CD1c-positive myeloid dendritic cell (primary cell): ENCODE measurements around the gene ISCU.
"Not testable (repeated sequence)": the region's sequence is repeated elsewhere in the genome, so short reads cannot be mapped to it uniquely, and the experiment has no call there.

ENCODE experiments used
- DNase-seq: peaks from one replicate; pipeline ENCODE4 v3.0.0-alpha.2; 2016; ENCODE audit errors: extremely low spot score

ISCU gene

DNA sequence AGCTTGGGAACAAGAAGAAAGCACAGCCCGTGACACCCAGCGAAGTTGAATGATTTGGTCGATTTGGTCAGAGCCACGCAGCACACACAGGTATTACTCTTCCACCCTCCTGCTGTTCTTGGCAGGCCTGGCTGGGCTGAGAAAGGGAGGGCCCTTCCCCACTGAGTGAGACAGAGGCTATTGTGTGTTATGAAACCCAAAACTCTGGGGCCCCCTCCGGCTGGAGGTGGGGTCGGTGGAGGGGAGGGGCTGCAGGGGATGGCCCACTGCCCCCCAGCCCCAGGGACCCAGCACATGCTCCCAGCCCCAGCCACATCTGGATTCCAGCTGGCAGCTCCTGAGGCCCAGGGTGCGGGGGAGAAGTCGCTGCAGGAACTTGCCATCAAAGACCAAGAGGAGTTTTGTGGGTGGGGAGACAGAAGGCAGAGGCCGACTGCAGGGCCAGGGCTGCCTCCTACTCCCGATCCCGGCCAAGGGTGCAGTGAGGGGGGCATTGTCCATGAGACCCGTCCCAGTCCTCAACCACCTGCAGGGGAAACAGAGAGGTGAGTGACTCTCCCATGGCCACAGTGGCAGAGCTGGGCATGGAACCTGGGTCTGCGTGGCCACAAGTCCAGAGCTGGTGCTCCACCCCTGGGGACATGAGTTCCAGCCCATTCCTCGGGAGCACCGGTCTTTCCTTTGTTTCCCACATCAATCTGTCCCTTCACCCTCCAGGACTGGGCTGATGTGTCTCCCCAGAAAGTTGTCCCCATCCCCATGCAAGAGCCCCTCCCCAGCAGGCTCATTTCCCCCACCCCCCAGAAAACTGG lies 26.8 kb downstream of the ISCU start:
- no peak for DNase-seq

DNA sequence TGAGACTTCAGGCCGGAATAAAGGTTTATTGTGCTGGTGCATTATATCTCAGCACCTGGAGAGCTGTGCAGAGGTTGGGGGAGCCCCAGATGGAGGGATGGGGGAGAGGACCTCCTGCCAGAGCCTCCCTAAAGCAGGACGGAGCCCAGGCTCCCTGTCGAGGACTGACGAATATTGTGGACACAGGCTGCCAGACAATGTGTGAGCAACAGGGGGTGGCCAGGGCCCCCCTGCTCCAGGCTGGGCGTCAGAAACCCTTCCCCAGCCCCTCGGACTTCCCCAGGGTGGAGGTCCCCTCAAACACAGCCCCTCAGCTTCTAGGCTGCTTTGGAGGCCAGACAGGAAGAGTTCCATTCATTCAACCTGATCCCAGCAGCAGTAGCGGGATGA lies 27.4 kb downstream of the ISCU start:
- no peak for DNase-seq

DNA sequence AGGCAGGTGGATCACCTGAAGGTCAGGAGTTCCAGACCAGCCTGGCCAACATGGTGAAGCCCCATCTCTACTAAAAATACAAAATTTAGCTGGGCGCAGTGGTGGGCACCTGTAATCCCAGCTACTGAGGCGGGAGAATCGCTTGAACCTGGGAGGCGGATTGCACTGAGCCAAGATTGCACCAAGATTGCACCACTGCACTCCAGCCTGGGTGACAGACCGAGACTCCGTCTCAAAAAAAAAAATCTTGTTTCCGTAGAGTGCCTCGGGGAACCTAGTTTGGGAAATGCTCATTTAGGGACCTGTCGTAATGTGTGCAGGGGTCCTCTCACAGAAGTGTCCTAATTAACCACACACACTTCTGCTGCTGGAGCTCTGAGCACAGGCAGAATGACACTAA lies 28.1 kb downstream of the ISCU start:
- DNase-seq = not testable (repeated sequence)

DNA sequence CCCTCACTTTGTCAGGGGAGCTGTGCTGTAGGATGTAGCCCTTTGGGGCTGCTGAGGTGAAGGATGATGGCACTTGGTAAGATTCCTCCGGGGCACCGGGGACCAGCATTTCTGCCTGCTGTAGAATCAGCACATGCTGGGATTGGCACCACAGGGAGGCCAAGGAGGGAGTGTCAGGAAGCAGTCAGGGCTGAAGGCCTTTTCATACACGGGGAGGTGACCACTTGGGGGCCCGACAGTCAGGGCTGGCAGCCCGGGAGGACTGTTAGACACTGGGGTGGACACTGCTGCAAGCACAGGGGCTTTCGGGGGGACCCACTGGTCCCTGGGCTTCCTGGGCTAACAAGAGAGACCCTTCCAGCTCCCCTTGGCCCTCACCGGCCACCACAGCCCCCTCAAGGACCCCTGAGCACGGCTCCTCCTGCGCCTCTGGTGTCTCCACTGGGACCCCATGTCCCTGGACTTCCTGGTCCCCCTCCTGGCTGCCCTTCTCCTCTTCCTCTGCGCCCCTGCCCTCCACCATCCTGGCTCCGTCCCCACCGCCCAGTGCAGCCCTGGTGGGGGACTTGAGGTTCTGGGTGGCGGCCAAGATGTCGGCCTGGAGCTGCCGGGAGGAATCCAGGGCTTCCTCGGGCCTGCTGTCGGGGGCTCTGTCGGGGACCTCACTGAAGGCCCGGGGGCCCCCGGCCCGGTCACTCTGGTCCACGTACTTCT lies 29.0 kb downstream of the ISCU start:
- no peak for DNase-seq

DNA sequence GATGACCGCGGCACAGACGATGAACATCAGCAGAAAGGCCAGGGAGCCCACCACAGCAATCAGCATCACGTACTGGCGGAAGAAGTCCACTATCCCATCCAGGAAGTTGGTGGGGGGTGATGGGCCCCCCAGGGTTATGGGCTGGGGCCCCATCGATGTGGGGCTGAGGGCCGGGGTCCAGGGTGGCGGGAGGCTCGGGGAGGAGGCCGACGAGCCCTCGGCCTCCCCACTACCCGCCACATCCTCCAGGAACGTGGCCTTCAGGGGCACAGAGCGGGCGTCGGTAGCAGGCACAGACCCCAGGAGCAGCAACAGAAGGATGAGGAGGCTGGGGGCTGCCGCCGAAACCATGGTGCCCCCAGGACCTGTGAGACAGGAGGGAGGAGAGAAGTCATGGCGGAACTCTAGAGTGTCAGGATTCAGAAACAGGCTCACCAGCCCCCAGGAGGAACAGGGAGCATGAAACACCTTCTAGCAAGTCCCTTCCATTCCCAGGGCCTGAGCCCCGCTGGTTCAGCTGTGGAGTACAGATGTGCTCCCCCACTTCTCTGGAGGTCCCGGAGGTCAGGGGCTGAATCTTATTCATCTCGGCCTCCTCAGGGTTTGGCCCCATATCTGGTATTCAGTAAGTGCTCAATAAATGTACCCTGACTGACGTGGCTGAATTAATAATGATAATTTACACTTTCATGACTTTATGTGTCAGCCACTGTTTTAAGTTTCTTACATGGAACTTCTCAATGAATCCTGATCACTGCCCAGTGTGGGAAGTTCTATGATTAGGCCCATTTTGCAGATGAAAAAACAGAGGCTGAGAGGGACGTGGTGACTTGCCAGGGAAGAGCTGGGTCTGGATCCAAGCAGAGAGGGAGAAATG lies 29.9 kb downstream of the ISCU start:
- no peak for DNase-seq

DNA sequence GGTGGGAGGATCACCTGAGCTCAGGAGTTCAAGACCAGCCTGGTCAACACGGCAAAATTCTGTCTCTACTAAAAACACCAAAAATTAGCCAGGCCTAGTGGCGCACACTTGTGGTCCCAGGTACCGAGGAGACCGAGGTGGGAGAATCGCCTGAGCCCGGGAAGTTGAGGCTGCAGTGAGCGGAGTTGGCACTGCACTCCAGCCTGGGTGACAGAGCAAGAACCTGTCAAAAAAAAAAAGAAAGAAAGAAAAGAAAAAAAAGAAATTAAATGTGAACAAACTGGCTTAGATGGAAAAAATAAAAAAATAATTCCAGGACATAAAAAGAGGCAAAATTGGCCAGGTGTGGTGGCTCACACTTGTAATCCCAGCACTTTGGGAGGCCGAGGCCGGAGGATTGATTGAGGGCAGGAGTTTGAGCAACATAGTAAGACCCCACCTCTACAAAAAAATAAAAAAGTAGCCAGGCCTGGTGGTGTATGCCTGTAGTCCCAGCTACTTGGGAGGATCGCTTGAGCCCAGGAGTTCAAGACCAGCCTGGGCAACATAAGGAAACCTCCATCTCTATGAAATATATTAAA lies 32.0 kb downstream of the ISCU start:
- DNase-seq = no peak

DNA sequence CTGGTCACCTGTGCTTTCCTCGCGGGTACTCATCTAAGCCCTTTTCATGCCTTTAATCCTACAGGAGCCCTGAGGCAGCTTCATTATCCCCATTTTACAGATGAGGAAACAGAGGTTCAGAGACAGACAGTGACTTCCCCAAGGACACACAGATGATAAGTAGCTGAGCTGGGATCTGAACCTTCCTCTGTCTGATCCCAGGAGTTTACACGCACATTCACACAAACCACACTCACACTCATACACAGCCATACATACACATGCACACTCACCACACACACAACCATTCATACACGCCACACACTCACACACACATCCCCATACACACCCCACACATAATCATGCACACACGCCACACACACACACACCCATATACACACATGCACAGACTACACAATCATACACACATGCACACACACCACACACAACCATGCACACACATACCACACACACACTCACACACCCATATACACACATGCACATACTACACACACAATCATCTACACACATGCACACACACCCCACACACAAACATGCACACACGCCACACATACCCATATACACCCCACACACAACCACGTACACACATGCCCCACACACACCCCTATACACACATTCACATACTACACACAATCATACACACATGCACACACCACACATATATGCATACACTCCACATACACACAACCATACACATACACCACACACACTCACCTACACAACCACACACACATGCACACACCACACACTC lies 32.7 kb downstream of the ISCU start:
- DNase-seq = no peak

DNA sequence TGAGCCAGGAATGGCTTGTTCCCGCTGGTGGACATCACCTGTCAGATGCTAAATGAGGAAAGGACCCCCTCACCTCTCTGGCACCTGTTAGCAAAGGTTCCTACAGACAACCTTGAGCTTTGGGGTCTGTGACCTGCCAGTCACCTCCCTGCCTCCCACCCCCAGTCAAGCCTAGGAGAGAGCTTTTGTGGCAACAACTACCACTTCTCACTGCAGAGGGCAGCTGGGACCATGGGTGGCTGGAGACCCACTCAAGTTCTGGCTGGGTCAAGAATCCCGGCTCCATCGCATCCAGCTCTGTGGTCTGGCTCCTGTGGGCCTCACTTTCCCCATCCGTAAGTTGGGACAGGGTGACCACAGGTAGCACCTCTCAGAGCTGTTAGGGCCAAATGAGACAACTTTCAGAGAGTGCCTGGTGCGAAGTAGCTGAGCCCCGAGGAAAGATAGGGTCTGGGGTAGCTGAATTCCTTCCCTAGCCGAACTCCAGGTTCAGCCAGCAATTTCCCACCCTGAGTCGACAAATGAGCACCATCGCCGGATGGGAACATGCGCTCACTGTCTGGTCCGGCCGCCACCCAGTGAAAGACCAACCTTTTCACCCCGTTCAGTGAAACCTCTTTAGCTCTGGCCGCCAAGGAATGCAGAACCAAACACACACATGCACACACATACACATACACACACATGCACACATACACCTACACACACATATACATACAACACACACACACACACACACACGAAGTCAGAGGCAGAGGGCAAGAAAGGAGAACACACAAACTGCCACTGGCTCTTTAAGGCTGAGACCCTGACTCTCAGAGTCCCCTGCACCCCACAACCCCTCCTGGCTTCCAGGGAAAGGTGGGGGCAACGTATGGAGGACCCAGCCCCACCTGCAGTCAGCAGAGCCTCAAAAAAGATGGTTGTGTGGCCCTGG lies 33.6 kb downstream of the ISCU start:
- no peak for DNase-seq

DNA sequence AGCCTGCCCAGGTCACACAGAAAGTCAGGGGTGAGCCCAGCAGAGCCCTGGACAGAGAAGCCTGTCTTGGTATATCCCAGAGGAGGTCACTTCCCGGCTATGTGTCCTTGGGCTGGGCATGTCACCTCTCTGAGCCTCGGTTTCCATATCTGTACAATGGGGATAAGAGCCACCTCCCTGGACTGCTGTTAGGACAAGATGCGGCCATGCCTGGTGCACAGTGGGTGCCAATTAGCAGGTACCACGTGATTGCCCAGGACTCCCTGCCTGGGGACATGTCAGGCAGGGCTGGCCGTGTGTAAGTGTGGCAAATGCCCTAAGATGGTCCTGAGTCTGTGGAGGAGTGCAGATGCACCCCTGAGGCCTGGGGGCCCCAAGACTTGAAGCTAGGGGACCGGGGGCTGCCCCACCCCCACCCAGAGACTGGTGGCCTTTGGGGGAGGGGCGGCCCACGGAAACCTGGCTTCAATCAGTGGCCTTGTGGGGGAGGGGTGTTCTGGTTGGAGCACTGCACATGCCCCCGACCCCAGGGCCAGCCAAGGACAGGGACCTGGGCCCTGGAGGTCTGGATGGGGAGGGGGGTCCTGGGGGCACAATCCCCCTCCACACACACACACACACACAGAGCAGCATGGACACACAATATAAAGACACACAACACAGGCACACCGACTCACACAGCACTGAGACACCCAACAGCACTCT lies 34.6 kb downstream of the ISCU start:
- no peak for DNase-seq

DNA sequence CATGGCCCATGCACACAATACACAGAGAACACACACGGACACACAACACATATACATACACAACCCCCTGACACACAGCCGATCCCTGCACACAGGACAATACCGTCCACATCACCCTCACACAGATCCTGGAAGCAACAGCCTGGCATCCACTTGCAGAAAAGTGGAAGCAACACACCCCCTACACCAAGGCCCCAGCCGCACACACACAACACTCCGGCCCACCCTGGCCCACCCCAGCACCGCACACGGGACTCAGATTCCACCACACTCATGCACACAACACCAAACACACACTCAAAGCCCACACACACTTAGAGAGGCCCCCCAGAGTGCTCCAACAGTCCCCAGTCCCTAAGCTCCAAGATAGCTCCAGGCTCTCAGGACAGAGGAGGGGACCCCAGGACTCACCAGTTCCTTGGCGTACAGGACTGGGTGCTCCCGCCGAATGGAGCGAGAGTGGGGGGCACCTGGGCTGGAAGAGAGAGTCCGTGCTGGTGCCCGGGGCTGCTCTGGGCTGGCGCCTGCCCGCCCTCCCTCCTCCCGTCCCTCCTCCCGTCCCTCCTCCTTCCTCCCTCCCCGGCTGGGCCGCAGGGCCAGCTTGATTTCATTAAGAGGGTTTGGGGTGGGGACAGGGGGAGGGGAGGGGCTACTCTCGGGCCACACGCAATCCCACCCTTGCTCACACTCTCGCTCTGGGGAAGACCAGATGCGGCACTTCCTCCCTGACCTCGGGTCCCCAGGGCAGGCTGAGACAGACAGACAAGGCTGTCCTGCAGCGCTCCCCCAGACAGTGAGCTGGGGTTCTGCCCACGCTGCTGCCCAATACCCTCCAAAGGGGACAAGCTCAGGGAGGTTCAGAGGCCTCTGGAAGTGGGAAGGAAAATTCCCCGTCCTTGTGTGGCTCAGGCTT lies 35.4 kb downstream of the ISCU start, which contains the start of gene TMEM119:
Gene TMEM119 (minus strand): TSS at position 526 of the 913 bp plus-strand sequence. CDS start 5,701 bp downstream, outside the sequence.
- DNase-seq = no peak

DNA sequence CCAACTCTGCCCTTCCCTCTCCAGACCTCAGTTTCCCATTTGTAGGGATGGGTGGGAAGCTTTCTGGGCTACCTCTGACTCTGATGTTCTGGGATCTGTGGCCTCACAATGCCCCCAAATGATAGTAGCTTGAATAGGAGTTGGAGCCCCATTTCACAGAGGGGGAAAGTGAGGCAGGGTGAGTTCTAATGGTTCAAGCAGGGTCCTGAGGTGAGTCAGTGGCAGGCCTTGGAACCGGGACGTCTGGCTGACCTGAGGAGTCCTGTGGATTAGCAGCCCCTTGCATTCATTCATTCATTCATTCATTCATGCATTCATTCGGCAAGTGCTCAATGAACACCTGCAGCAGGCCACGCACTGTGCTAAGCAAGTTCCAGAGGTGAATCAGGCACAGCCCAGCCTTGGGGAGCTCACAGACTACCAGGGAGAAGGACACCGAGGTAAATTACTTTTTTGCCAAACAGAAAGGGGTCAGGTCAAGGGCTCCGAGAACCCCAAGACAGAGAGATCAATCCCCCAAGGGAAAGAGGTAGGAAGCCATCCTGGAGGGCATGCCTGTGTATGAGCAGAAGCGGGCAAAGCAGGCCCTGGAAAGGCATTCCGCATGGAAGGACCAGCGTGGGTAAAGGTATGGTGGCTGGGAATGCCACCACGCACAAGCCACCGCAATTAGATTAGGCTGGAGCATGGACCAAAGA lies 36.3 kb downstream of the ISCU start:
- no peak for DNase-seq

DNA sequence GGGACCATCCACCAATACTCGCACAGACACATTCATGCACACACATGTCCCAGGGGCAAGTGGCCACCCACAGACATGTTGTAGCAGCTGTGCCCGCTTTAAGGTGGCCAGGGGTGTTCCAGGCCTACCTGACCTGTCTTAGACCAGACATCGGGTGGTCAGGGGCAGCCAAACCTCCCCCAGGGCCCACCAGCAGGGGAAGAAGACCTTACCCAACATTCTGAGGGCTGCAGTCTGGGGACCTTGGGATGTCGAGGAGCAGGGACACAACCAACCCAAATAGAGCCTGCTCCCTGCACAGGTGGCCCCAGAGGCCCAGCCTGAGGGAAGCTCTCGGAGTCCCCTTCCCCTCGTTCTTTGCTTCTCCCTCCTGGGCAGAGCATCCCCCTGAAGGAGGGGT lies 37.1 kb downstream of the ISCU start:
- DNase-seq = no peak

DNA sequence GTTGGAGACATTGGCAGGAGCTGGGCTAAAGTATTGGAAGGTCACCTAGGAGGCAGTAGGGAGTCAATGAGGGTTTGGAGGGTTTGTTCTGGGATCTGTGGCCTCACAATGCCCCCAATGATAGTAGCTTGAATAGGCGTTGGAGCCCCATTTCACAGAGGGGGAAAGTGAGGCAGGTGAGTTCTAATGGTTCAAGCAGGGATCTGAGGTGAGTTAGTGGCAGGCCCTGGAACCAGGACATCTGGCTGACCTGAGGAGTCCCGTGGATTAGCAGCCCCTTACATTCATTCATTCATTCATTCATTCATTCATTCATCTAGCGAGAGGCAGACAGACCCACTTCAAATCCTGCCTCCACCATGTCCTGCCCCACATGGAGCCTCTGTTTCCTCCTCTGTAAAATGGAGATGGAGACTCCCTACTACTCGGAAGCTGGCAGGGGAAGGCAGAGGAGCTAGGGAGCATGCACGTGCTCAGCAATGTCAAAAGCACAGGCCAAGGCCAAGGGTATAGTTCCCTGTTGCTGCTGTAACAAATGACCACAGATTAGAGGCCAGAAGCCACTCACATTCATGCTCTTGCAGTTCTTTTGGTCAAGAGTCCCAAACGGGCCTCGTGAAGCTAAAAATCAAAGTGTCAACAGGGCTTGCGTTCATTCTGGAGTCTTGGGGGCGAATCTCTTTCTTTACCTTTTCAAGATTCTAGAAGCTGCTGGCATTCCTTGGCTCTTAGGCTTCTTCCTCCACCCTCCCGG lies 37.7 kb downstream of the ISCU start:
- no peak for DNase-seq

DNA sequence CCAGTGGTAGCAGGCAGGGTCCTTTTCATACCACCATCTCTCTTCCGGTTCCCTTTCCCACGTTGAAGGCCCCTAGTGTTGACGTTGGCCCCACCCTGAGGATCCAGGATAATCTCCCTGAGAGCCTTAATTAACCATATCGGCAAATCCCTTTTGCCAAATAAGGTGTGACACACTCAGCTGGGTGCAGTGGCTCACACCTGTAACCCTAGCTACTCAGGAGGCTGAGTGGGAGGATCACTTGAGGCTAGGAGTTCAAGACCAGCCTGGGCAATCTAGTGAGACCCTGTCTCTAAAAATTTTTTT lies 38.3 kb downstream of the ISCU start:
- no peak for DNase-seq

DNA sequence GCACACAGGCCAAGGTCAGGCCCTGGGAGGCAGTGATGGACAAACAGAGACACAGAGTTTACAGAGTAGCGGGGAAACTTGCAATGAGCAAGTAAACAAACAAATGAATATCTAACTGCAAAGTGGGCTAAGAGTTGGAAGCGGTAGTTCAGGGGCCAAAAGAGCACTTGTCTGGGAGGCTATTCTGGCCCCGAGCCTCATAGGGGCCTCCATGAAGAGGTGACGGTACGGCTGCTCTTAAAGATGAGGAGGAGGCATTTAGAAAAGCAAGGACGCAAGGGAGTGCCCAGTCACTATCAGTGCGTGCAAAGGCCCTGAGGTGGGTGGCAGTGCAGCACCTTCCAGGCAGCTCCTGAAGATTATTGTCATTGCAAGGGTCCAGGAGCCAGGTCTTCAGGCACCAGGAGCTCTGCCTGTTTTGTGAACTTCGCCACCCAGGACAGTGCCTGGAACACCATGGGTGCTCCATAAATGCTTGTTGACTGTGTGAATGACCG lies 39.9 kb downstream of the ISCU start:
- DNase-seq = no peak

DNA sequence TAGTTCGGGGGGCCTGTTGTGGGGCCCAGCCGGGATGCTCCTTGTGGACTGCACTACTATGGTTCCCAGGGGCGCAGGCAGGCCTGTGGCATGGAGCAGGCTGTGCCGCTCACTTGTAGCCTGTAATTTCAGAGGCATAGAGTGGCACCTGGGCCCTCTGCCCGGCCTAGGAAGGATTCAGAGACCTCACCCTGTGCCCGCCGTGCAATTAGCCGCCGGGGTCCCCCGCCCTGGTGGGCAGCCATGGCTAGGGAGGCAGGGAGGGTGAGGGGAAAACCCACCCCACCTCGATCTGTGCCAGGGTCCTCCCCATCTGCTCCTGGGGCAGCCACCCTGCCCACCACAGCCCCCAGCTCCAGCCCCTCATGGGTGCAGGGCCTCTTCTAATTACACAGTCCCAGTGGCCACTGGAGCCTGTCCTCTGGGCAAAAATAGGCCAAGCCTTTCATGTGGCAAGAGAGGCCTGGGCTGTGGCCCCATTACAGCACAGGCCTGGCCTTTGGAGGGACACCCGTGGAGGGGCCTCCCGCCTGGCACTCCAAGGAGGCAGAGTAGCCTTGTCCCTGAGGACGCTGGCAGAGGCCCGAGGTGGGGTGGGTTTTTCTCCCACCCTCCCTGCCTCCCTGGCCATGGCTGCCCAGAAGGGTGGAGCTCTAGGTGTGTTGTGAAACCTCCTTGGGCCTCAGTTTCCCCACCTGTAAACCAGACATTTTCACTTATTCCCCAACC lies 40.7 kb downstream of the ISCU start:
- DNase-seq = no peak
